Fibroblast of skin of back (primary cell): ENCODE measurements around the gene ARHGEF16.

Experiments
- DNase-seq: peaks from one replicate; pipeline ENCODE4 v3.0.0-alpha.2; 2013

The ARHGEF16 gene

DNA sequence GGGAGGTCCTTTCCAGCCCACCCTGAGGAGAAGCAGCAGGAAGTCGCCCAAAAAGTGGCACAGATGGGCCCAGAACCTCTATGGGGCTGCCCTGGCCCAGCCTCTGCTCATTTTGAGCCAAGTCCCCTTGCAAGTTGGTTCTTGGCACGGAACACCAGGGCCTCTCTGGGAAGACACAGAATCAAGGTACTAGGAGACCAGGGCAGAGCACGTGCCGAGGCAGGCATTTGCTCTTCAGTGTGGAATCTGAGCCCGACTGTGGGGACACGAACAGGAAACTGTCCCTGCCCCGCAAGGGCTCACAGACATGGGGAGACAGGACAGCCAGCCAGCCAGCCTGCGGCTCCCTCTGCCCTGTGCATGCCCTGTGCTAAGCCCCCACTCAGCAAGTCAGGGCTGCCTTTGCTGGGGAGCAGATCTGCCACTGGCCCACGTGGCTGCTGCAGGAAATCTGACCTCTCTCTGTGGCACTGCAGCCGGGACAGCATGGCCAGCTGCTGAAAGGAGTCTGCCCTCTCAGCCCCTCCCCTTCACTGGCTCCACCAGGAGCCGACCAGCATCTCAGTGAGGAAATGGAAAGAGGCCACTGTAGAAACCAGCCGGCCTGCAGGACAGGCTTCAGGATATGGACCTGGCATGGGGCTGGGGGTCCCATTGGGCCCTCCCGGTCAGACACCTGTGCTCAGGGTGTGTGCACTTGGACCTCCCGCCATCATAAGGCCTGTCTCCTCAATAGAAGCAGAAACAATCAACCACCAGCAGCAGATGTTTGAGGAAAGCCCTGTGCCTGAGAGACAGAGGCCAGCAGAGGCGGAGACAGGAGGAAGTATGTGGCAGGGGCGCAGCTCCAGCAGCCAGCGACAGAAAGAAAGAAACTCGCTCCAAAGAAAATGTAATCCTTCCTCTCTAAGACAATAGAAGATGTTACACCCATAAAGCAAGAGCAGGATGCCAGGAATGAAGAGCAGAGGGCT, 3.7 kb downstream of the ARHGEF16 start:
- no peak for DNase-seq

DNA sequence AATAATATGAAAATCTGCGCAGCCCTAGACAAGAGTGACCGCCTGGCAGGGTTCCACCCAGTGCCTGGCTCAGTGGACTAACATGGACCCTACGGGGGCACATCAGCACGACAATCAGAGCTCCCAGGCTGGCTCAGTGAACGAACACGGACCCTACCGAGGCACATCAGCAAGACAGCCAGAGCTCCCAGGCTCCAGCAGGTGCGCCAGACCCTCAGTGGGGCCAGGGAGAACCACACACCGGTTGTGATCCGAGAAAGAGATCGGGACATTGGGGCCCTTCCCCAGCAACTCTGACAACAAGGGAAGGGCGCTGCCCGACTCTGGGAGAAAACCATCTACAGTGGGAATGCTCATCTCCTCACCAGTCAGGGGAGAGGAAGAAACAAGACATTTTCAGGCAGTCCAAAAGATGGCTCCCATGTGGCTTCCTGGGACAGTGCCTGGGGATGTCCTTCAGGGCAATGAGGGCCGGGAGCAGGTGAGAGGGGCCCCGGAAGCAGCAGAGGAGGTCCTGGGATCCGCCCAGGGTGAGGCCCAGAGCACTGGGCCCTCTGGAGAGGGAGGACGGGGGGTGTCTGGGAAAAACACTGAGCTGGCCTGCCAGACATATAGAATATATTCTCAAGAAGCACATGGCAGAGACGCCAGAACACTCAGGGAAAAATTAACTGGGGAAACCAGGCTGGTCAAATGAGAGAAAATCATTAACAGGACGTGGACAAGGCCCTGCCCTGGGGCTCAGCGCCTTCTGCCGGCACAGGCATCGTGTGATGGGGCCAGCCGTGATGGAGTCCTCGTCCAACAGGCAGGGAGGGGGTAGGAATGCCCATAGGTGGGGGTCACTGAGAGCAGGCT, 4.8 kb downstream of the ARHGEF16 start:
- no peak for DNase-seq

DNA sequence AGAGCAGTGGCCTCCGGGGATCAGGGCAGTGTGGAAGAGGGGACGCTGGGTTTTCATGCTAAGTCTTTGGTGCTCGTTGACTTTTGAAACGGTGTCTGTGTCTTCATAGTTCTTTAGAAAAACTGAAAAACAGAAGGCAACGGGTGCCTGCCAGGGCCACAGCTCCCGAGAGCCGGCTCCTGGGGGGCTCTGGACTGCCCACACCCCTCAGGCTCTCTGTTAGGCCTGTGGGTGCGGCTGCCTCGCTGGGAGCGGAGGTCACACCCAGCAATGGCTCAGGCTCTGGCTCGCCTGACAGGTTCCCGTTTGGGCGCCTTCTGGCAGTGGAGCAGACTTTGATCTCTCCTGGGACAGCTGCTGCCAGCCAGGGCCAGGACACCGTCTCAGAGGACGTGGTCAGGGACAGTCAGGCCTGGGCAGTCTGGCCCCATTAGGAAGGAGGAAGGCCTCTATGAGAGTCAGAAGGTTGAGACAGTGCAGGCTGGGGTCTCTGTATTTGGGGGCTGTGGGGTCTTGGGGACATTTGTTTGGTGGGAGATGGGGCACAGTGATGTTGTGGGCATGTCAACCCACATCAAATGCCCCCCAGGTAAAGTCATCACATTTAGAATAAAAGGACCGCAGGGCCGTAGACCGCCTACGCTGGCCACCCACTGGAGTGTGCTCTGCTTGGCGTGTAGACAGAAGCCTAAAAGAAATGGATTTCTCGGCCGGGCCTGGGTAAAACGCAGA, 5.6 kb downstream of the ARHGEF16 start:
- no peak for DNase-seq

DNA sequence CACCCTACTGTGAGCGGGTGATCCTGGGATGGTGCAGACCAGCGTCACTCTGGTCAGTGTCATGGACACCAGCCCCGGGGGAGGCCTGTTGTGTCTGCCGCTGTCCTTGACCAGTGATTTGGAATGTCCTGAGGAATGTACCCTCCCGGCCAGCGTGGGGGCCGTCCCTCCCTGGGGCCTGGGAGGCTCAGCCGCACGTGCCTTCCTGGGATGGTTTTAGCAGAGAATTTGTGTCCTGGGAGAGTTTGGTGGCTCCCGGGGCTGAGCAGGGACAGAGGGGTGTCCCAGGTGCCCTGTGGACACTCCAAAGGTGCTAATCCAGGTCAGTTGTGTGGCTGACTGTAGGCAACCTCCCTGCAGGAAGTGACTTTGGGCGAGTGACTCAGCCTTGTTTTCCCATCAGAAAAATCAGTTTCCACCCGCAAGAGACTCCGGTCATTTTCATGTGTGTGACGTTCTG, 6.2 kb downstream of the ARHGEF16 start:
- peak; percentile 33 for DNase-seq

DNA sequence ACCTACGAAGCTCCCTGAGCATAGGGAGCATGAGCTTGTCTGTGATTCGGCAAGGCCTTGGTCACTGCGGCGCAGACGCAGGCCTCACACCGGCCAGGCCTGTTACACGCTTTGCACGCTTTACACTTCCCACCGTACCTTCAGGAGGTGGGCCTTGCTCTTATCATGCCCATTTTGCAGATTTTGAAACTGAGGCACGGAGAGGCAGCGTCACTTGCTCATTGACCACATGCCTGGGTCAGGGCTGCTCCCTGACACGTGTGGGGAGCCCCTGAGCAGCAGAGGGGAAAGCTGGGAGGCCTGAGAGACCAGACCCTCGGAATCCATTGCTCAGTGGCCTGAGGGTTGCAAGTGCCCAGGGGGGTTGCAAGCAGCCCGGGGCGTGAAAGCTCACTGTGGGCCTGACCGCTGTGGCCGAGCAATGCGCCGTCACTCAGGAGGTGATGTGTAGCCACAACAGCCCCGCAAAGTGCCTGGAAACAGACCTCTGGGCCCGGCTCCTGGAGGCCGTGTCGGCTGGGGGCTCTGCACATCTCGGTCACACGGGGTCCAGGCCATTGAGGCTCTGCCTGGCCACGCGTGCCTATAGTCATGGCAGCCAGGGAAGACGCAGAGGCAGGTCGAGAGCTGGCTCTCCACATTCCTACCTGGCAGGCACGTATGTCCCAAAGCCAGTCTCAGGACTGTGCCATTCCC, 6.9 kb downstream of the ARHGEF16 start:
- DNase-seq: no peak

DNA sequence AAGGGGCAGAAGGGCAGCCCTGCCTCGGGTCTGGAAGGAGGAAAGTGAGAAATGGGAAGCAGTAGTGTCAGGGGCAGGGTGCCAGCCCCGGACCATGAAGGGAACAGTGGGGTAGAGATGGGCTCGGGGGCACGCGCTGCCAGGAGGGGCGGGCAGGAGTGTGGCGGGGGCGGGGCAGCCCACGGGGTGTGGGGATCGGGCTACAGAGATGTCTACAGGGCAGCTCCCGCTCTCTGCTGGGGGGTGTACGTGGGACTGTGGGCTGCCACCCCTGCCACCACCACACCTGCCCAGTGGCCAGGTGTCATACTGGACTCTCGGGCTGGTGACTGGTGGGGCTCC, 7.4 kb downstream of the ARHGEF16 start:
- no peak for DNase-seq

DNA sequence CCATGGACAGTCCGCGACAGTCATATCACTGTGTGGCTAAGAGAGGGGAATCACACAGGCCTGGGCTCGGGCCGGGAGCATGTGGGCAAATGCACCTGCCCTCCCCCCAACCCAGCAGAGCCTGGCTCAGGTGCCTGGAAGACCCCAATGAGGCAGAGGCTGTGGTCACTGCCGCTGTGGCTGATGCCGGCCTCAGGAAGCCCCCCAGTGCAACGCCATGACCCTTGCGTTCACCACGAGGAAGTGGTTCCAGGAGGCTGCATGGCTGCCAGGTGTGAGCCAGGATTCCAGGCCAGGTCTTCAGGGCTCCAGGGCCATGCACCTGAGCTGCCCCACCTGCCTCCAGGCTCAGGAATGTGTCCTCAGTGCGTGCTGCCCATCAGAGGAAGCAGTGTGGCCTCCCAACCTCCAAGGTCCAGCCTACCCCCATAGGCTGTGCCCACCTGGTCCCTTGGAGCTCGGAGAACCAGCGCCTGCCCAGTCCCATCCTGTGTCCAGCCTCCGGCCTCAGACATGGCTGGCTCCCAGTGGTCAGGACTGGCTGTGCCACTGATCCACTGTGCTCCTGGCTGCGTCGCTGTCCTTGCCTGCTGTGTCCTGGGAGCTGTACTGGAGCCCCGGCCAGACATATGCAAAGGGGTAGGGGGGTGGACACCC, 8.0 kb downstream of the ARHGEF16 start:
- no peak for DNase-seq

DNA sequence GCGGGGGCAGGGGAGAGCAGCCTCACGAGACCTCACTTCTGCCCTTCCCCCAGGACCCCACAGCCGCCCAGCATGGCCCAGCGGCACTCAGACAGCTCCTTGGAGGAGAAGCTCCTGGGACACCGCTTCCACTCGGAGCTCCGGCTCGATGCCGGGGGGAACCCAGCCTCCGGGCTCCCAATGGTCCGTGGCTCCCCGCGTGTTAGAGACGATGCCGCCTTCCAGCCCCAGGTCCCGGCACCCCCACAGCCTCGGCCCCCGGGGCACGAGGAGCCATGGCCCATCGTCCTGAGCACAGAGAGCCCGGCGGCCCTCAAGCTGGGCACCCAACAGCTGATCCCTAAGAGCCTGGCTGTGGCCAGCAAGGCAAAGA, 8.5 kb downstream of the ARHGEF16 start:
- DNase-seq: no peak

DNA sequence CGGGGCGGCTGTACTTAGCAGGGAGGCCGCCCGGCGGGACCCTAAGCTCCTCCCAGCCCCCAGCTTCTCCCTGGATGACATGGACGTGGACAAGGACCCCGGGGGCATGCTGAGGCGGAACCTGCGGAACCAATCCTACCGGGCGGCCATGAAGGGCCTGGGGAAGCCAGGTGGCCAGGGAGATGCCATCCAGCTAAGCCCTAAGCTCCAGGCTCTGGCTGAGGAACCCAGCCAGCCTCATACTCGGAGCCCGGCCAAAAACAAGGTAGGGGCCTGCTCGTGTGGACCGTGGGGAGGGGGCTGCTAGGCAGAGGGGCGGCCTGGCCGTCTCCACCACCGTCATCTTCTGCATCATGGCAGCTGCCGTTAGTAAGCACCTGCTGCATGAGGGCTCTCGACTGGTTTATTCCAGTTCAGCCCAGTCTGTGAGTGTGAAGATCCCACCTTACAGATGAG, 9.0 kb downstream of the ARHGEF16 start:
- no peak for DNase-seq

DNA sequence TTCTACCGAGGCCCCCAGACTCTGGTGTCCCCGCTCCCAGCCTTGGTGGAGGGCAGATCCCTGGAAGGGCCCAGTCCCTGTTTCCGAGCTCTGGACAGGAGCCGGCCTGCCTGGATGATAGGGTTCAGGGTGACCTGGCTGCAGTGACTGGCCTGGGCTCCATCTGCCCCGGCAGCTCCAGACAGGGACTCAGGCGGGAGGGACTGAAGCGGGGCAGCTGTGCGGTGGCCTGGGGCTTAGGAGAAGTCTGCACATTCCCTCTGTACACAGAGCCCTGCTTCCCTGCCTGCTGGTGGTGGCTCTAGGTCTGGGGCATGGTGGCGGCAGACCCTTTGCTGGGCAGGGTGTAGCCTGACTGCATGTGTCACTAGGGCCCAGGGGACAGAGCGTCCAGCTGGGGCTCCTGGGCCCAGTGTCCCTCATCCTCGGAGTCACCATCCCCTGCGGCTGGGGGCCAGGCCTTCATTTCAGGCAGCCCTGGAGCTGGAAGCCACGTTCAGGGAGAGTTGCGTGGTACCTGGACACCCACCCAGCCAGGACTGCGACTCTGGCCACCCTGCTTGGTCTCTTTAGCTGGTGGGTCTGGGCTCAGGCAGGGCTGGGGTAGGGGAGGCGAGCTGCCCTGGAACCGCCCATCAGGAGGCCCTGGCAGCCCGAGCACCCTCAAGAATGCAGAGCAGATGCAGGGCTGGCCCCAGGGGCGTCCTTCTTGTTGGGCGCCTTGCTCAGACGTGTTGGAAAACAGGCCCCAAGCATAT, 9.6 kb downstream of the ARHGEF16 start:
- DNase-seq: no peak

DNA sequence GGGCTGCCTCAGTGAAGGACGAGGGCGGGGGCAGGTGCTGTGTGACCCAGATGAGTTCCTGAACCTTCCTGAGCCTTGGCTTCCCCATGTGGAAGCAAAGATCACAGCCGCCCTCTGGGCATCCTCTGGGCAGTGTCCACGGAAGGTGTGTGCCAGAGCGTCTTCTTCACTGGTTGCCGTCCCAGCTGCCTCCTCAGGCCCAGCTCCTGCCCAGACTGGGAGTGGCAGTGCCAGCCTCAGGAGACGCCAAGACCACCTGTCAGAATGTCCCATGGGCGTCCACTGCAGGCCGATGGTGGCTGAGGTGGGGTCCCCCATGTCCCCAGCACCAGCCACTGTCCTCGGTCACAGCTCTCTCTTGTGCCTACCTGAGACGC, 10.2 kb downstream of the ARHGEF16 start:
- no peak for DNase-seq

DNA sequence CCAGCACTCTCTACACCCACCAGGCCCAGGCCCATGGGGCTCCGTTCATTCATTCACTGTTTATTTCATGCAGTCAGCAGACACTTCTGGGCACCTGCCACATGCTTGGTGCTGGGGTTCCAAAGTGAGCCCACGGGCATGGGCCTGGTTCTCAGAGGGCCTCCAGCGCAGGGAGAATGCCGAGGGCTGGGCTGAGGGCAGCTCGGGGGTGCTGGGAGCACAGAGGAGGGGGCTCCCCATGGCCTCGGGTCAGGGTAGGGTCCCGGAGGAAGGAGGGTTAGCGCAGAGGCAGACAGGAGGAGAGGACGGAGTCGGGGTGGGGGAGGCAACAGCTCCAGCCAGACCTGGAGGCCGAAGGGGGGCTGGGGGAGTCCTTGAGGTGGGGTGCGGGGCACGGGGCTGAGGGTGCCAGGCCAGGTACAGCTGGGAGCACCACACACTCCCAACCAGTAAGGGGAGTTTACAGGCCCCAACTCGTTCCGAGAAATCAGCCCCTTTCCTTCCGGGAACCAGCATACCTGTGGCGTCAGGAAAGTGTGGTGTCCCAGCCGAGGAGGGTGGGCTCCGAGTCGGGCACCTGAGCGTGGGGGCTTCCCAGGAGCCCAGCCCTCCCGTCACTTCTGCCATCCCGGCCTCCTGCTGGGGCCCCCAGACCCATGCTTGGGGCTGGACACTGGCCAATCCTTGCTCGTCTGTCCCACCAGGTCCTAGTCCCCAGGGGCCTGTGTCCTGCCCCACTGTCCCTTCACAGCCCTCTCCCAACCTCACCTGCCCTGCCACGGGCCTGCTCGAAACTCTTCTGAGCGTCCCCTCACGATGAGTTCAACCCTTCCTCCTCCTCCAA, 10.8 kb downstream of the ARHGEF16 start:
- DNase-seq: no peak

DNA sequence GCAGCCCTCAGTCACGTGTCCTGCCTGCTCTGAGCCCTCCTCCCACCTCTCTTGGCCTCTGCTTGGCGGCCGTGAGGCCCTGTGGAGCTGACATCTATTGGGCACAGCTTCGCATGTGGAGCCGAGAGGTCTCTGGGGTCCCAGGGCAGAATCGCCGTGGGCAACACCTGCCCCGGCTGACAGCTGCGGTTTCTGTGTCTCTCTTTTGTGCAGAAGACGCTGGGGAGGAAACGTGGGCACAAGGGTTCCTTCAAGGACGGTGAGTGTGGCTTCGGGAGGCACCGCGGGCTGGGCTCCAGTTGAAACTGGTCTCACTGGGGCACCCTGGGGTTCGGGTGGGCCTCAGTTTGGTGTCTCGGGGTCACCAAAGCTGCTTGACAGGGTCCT, 11.5 kb downstream of the ARHGEF16 start:
- no peak for DNase-seq

DNA sequence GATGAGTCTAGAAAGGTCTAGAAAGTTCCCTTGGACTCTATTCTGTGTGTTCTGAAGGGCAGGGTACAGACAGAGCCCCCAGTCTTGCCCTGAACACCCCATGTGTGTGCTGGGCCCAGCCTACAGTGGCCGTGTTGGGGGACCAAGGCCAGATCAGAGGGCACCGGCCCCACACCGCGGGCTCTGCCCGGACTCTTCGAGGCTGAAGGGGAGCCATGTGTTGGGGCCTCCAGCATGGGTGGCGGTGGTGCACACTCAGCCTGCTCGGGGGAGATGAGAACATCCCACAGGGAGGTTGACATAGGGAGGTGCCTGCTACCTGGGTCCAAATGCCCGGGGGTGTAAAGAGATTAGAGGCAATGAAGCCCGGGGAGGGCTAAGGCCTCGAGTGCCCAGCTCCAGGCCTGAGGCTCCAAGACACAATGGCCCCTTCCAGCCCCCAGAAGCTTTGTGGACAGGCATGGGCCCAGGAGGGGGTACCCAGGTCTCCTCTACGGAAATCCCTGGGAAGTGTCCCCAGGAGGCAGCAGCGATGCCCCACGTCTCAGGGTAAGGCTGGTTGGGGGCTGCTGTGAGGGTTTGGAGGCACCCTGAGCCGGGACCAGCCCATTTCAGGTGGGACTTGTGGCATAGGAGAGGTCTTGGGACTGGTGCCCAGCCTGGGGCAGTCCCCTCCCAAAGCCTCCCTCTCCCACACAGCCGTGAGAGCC, 12.1 kb downstream of the ARHGEF16 start:
- DNase-seq: no peak

DNA sequence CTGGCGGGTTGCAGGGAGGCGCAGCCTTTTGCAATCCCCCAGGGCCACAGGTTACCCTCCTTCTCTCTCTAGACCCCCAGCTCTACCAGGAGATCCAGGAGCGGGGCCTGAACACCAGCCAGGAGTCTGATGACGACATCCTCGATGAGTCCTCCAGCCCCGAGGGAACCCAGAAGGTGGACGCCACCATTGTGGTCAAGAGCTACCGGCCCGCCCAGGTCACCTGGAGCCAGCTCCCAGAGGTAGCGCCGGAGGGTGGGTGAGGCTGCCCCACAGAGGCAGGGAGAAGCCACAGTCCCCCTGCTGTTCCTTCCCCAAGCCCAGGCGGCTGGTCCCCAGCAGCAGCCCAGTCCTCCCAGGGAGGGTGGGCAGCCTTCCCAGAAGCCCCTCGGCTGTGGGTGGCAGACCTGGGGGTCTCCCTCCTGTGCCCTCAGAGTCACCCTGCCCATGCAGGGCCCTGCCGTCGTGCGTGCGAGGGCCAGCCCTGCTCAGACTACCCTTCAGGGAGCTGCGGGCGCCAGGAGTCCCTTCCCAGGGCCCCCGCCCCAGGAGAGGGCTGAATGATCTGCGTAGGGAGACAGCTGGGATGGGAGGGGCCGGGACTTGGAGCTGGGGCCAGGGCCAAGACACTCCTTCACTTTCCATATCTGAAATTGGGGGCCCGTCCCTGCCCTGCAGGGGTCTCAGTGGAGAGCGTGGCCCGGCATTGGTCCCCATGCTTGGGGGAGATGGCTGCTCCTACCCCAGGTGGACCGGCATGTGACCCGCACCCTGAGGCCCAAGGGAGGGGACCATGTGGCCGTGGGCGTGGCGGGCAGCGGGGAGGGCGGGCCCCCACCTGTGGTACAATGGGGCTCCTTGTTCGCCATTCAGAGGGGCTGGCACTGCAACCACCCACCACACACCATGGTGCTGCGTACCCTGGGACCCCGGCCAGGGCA, 12.9 kb downstream of the ARHGEF16 start:
- no peak for DNase-seq

DNA sequence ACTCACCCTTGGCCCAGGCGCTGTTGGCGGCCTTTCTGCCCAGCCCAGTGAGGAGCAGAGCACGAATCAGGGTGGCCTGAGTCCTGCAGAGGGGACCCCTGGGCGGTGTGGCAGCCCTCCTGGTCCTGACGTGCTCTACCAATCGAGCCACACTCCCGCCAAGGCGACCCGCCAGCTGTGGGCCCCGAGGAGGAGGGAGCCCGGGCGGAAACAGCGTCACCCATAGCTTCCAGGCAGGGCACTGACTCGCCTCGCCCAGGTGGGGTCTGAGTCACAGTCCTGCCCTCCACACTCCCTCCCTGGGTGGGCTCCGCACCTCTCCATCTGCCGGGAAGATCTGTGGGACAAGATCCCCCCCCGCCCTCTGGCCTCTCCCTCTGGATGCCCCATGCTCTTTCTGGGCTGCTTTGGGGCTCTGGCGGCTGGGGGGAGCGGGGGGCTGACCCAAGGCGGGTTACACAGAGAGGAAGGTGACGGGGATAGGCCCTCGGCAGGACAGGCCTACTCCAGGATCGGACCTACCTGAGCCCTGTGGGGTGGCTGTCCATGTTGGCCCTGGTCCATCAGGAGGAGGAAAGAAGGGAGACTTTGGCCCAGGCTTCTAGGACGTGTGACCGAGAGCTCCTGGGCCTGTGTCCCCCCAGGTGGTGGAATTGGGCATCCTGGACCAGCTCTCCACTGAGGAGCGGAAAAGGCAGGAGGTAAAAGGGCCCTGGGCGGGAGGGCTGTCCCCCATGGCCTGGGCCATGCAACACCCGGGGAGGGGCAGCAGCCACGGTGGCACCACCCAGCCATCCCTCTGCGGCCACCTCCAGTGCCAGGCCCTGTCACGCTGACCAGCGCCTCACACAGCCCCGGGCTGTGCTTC, 14.0 kb downstream of the ARHGEF16 start:
- no peak for DNase-seq
